Neural cell (in vitro differentiated cells): Measurements from ENCODE around the gene IBTK. TPM values are rescaled to one million over a fixed set of nuclear protein-coding genes. Genes with fewer than 3 reads are reported as not detected.
A peak's percentile ranks its signal among the peaks of the same experiment; 100 is the strongest.

Experiments used
- H2AFZ ChIP-seq: fragments of 200-600, 300-800 bp; sonication (generic), shearing (Covaris generic); 2 replicates; pipeline ENCODE4 v1.6.0; 2014; ENCODE audit warnings: low read depth, mild to moderate bottlenecking, antibody characterized with exemption, low read length, moderate library complexity
- H3F3A ChIP-seq: fragments of 200-600 bp; shearing (Covaris generic); 2 replicates; pipeline ENCODE4 v1.6.1; 2016; ENCODE audit warnings: mild to moderate bottlenecking, moderate library complexity, mixed read lengths, antibody characterized with exemption, low read length; ENCODE audit not compliant: insufficient read depth, poor library complexity, severe bottlenecking
- H3K27ac ChIP-seq: fragments of 200-600, 300-800 bp; sonication (generic), shearing (Covaris generic); 2 replicates; pipeline ENCODE4 v1.5.1; 2014; ENCODE audit warnings: mild to moderate bottlenecking, low read length, moderate library complexity
- H3K27me3 ChIP-seq: fragments of 300-800, 200-600 bp; sonication (generic), shearing (Covaris generic); 2 replicates; pipeline ENCODE4 v1.6.0; 2014; ENCODE audit warnings: mild to moderate bottlenecking, low read depth, low read length, moderate library complexity; ENCODE audit not compliant: insufficient read depth
- H3K36me3 ChIP-seq: fragments of 300-800, 200-600 bp; sonication (generic), shearing (Covaris generic); 2 replicates; pipeline ENCODE4 v1.5.1; 2014; ENCODE audit warnings: mild to moderate bottlenecking, antibody characterized with exemption, low read length, moderate library complexity; ENCODE audit not compliant: insufficient read depth
- H3K4me2 ChIP-seq: fragments of 300-800, 200-600 bp; sonication (generic), shearing (Covaris generic); 2 replicates; pipeline ENCODE4 v1.6.0; 2014; ENCODE audit warnings: mild to moderate bottlenecking, low read length
- H3K4me3 ChIP-seq: fragments of 300-800, 200-600 bp; sonication (generic), shearing (Covaris generic); 2 replicates; pipeline ENCODE4 v1.5.1; 2014; ENCODE audit warnings: mild to moderate bottlenecking, low read length, moderate library complexity
- H3K79me2 ChIP-seq: fragments of 200-600 bp; shearing (Covaris generic); replicated peaks from 2 replicates; pipeline ENCODE4 v1.6.0; 2014; ENCODE audit warnings: mild to moderate bottlenecking, low read length, moderate library complexity; ENCODE audit not compliant: insufficient read depth
- H3K9ac ChIP-seq: fragments of 300-800, 200-600 bp; sonication (generic), shearing (Covaris generic); 2 replicates; pipeline ENCODE4 v1.6.1; 2016; ENCODE audit warnings: mild to moderate bottlenecking, low read length, mixed read lengths
- H3K9me2 ChIP-seq: fragments of 200-600 bp; shearing (Covaris generic); 2 replicates; pipeline ENCODE4 v1.6.1; 2016; ENCODE audit warnings: mild to moderate bottlenecking, low read length, mixed read lengths; ENCODE audit not compliant: insufficient read depth
- H3K9me3 ChIP-seq: fragments of 200-600, 300-800 bp; sonication (generic), shearing (Covaris generic); 2 replicates; pipeline ENCODE4 v1.6.1; 2016; ENCODE audit warnings: mild to moderate bottlenecking, mixed run types, low read length, moderate library complexity, mixed read lengths
- H4K20me1 ChIP-seq: fragments of 200-600 bp; shearing (Covaris generic); 2 replicates; pipeline ENCODE4 v1.6.1; 2016; ENCODE audit warnings: mild to moderate bottlenecking, mixed run types; ENCODE audit not compliant: insufficient read depth
- CTCF ChIP-seq: fragments of 450-650 bp; IDR thresholded peaks from 2 replicates; pipeline ENCODE4 v1.5.1; 2014; ENCODE audit warnings: antibody characterized with exemption, mild to moderate bottlenecking, moderate library complexity; ENCODE audit not compliant: poor library complexity, severe bottlenecking
- EP300 ChIP-seq: fragments of 450-650 bp; conservative IDR thresholded peaks from 2 replicates; pipeline ENCODE4 v1.6.1; 2014; ENCODE audit warnings: antibody characterized with exemption, mild to moderate bottlenecking, moderate library complexity; ENCODE audit not compliant: poor library complexity, severe bottlenecking
- EZH2 ChIP-seq: fragments of 200-600, 300-800 bp; shearing (Covaris generic), sonication (generic); IDR thresholded peaks from 2 replicates; pipeline ENCODE4 v1.6.1; 2014; ENCODE audit warnings: antibody characterized with exemption, low read length, borderline replicate concordance, mild to moderate bottlenecking; ENCODE audit not compliant: insufficient read depth, poor library complexity, severe bottlenecking
- MXI1 ChIP-seq: fragments of 450-650 bp; conservative IDR thresholded peaks from 2 replicates; pipeline ENCODE4 v1.6.1; 2014; ENCODE audit warnings: antibody characterized with exemption, mild to moderate bottlenecking; ENCODE audit not compliant: poor library complexity, severe bottlenecking
- POLR2AphosphoS5 ChIP-seq: IDR thresholded peaks from 2 replicates; pipeline ENCODE4 v1.6.1; 2012
- RAD21 ChIP-seq: fragments of 450-650 bp; conservative IDR thresholded peaks from 2 replicates; pipeline ENCODE4 v1.6.1; 2014; ENCODE audit warnings: antibody characterized with exemption, mild to moderate bottlenecking, moderate library complexity
- SMC3 ChIP-seq: fragments of 450-650 bp; conservative IDR thresholded peaks from 2 replicates; pipeline ENCODE4 v1.6.1; 2014; ENCODE audit warnings: antibody characterized with exemption, mild to moderate bottlenecking, moderate library complexity; ENCODE audit not compliant: poor library complexity
- TAF1 ChIP-seq: IDR thresholded peaks from 2 replicates; pipeline ENCODE4 v1.6.1; 2012; ENCODE audit warnings: low read depth
- polyA minus RNA-seq: library from RNA; depleted of rRNA, polyadenylated mRNA; stranded (reverse); fragments of >200 nt; gene quantifications from 2 replicates; pipeline ENCODE4 v1.2.3, GENCODE V29; 2014
- polyA plus RNA-seq: library from polyadenylated mRNA; depleted of rRNA; stranded (reverse); fragments of >200 nt; gene quantifications from 2 replicates; pipeline ENCODE4 v1.2.3, GENCODE V29; 2014
- TF ChIP-seq, protein P1 (sequence below): IDR thresholded peaks from 2 replicates; pipeline ENCODE4 v1.6.1; 2012; ENCODE audit warnings: borderline replicate concordance

IBTK gene, protein sequence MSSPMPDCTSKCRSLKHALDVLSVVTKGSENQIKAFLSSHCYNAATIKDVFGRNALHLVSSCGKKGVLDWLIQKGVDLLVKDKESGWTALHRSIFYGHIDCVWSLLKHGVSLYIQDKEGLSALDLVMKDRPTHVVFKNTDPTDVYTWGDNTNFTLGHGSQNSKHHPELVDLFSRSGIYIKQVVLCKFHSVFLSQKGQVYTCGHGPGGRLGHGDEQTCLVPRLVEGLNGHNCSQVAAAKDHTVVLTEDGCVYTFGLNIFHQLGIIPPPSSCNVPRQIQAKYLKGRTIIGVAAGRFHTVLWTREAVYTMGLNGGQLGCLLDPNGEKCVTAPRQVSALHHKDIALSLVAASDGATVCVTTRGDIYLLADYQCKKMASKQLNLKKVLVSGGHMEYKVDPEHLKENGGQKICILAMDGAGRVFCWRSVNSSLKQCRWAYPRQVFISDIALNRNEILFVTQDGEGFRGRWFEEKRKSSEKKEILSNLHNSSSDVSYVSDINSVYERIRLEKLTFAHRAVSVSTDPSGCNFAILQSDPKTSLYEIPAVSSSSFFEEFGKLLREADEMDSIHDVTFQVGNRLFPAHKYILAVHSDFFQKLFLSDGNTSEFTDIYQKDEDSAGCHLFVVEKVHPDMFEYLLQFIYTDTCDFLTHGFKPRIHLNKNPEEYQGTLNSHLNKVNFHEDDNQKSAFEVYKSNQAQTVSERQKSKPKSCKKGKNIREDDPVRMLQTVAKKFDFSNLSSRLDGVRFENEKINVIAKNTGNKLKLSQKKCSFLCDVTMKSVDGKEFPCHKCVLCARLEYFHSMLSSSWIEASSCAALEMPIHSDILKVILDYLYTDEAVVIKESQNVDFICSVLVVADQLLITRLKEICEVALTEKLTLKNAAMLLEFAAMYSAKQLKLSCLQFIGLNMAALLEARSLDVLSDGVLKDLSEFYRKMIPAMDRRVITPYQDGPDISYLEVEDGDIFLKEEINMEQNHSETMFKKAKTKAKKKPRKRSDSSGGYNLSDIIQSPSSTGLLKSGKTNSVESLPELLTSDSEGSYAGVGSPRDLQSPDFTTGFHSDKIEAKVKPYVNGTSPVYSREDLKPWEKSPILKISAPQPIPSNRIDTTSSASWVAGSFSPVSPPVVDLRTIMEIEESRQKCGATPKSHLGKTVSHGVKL (N-terminal part only)
- 53.6 and 64.6 TPM in 2 replicates for polyA plus RNA-seq
- polyA minus RNA-seq, result 104 and 109 TPM in 2 replicates

DNA sequence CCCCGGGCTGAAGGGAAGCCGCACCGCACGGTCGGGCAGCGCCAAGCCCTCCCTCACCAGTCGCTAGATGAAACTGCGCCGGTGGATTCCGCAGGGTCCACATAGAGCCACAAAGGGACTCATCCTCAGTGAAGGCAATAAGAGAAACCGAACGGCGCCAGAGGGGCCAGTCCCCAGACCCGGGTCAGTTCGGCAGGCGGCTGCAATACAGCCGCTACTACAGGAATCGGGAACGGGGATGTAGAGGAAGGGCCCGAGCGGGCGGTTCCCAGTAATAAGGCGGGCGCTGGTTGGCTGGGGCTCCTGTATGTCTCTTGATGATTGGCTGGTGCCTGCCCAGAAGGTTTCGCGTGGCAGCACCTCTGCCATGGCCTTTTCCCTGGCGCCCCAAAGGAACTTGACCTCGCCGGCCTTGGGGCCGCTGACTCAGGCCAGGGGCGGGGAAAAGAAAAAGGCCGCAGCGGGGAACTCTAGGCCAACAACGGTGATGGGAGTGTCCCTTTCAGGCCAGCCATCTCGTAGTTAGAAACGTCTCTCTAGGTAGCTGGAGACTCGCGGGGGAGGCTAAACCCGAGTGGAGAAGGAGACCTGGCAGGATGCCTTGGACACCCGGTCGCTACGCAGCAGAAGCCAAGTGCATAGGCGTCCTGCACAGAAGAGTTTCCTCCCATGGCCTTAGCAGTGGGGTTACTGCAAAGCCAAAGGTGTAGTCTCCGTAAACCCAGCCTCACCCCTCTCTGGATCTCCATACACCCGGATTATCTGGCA is at the start of gene IBTK:
Gene IBTK (minus strand): TSS at position 240 of the 768 bp plus-strand sequence. CDS start 7,258 bp downstream, outside the sequence.
- peak within 1 kb of the TSS; percentile 95 for H2AFZ ChIP-seq
- no peaks in the 10 kb centered on the region for H3K9me3 ChIP-seq
- peak within 1 kb of the TSS; percentile 89 for H3K4me3 ChIP-seq
- peak within 1 kb of the TSS; percentile 92 for H3K27ac ChIP-seq
- H3K9me2 ChIP-seq, result no peaks in the 10 kb centered on the region
- peaks cover 39% of the 10 kb centered on the region for H3K79me2 ChIP-seq
- peak within 1 kb of the TSS; percentile 96 for H3K9ac ChIP-seq
- H3K4me2 ChIP-seq, result peak within 1 kb of the TSS; percentile 97
- no peak for TF ChIP-seq TAF1
- TF ChIP-seq, protein P1, sequence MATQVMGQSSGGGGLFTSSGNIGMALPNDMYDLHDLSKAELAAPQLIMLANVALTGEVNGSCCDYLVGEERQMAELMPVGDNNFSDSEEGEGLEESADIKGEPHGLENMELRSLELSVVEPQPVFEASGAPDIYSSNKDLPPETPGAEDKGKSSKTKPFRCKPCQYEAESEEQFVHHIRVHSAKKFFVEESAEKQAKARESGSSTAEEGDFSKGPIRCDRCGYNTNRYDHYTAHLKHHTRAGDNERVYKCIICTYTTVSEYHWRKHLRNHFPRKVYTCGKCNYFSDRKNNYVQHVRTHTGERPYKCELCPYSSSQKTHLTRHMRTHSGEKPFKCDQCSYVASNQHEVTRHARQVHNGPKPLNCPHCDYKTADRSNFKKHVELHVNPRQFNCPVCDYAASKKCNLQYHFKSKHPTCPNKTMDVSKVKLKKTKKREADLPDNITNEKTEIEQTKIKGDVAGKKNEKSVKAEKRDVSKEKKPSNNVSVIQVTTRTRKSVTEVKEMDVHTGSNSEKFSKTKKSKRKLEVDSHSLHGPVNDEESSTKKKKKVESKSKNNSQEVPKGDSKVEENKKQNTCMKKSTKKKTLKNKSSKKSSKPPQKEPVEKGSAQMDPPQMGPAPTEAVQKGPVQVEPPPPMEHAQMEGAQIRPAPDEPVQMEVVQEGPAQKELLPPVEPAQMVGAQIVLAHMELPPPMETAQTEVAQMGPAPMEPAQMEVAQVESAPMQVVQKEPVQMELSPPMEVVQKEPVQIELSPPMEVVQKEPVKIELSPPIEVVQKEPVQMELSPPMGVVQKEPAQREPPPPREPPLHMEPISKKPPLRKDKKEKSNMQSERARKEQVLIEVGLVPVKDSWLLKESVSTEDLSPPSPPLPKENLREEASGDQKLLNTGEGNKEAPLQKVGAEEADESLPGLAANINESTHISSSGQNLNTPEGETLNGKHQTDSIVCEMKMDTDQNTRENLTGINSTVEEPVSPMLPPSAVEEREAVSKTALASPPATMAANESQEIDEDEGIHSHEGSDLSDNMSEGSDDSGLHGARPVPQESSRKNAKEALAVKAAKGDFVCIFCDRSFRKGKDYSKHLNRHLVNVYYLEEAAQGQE, result peak; percentile 80
- no peak for TF ChIP-seq SMC3
- TF ChIP-seq EP300, result peak; percentile 34
- TF ChIP-seq RAD21, result no peak
- TF ChIP-seq CTCF, result no peak
- no peak for TF ChIP-seq EZH2
- TF ChIP-seq MXI1, result peak; percentile 49
- TF ChIP-seq POLR2AphosphoS5, result peak; percentile 63
- no peaks in the 10 kb centered on the region for H4K20me1 ChIP-seq
- no peaks in the 10 kb centered on the region for H3K27me3 ChIP-seq
- no peaks in the 10 kb centered on the region for H3K36me3 ChIP-seq
- no peaks in the 10 kb centered on the region for H3F3A ChIP-seq
